ENCODE results near the gene TFDP2. TPM values are rescaled to one million over a fixed set of nuclear protein-coding genes. Genes with fewer than 3 reads are reported as not detected.

The TFDP2 gene
- total RNA-seq, 1 donor, result 93.7 TPM

- no peak for TF ChIP-seq CTCF (IDR thresholded peaks at IDR 0.05; ENCODE audit: insufficient read depth, low read depth, low read length)
- no peak for DNase-seq (ENCODE audit: low read depth)
- H3K4me3 ChIP-seq (ENCODE audit: low read depth, low read length), result no peak overlapping the region
These were observed 244.2 kb downstream of the TFDP2 start for GRCh38 chr3:141905129-141905528.

DNA sequence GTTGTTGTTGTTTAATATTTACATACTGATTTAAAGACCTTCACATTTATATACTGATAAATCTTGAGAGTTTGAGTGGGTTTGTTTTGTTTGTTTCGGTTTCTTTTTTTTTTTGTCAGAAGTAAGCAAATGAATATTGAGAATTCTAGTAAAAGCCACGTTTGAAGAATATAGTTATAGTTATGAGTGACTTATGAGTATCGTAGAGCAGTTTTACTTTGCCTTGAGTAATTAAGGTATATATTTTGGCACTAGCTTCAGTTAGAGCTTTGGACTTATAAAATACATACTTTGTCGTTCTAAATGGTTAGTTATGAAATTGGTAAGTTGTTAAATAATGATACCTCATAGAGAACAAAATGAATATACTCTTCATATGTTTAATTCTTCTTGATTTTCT lies 245.1 kb downstream of the TFDP2 start:
- no peak overlapping the region for H3K4me3 ChIP-seq (ENCODE audit: low read depth, low read length)
- no peak for TF ChIP-seq CTCF (IDR thresholded peaks at IDR 0.05; ENCODE audit: insufficient read depth, low read depth, low read length)
- DNase-seq (ENCODE audit: low read depth), result no peak

- DNase-seq (ENCODE audit: low read depth), result no peak
- no peak for TF ChIP-seq CTCF (IDR thresholded peaks at IDR 0.05; ENCODE audit: insufficient read depth, low read depth, low read length)
- H3K4me3 ChIP-seq (ENCODE audit: low read depth, low read length), result no peak overlapping the region
These were observed 247.4 kb downstream of the TFDP2 start for GRCh38 chr3:141901914-141902313.

DNA sequence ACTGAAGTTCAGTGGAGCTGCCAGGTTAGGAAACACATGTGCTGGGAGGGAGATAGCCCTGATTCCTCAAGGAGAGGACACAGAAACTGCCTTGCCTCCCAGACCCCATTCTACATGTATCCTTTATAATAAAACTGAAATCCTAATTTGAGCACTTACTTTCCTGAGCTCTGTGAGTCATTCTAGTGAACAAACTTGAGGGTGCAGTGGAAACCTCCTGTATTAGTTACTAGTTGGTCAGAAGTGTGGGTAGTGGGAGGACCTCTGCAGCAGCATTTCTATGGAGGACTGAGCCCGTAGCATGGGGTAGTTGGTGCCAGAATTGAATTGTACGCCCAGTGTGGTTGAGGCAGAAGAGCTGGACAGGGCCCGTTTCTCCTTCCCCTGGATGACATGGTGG lies 249.0 kb downstream of the TFDP2 start:
- DNase-seq (ENCODE audit: low read depth), result no peak

GRCh38 chr3:141898908-141899307 lies 250.4 kb downstream of the TFDP2 start:
- TF ChIP-seq CTCF (IDR thresholded peaks at IDR 0.05; ENCODE audit: insufficient read depth, low read depth, low read length), result no peak
- no peak overlapping the region for H3K4me3 ChIP-seq (ENCODE audit: low read depth, low read length)
- no peak for DNase-seq (ENCODE audit: low read depth)

More for the DNA sequence above, 249.0 kb downstream of the TFDP2 start:
- H3K4me3 ChIP-seq (ENCODE audit: low read depth, low read length), result no peak overlapping the region
- TF ChIP-seq CTCF (IDR thresholded peaks at IDR 0.05; ENCODE audit: insufficient read depth, low read depth, low read length), result no peak

DNA sequence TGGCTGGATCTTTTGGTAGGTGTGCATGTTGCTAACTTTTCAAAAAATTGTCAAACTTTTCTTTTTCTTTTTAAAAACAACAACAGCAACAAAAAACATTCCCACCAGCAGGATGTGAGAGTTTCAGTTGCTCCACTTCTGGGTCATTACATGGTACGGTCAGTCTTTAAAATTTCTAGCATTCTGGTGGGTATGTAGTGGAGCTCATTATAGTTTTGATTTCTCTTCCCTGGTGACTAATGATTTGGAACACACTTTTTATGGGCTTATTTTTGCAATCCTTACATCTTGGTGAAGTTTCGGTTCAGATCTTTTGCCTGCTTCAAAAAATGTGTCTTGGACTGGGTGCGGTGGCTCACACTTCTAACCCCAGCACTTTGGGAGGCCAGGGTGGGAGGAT lies 253.6 kb downstream of the TFDP2 start:
- TF ChIP-seq CTCF (IDR thresholded peaks at IDR 0.05; ENCODE audit: insufficient read depth, low read depth, low read length), result no peak
- peak; percentile 66 for DNase-seq (ENCODE audit: low read depth)
- no peak overlapping the region for H3K4me3 ChIP-seq (ENCODE audit: low read depth, low read length)

GRCh38 chr3:141894524-141895176 lies 254.7 kb downstream of the TFDP2 start:
- no peak for TF ChIP-seq CTCF (IDR thresholded peaks at IDR 0.05; ENCODE audit: insufficient read depth, low read depth, low read length)
- DNase-seq (ENCODE audit: low read depth), result peak; percentile 90

More at GRCh38 chr3:141894524-141895176, 254.7 kb downstream of the TFDP2 start:
- no peak overlapping the region for H3K4me3 ChIP-seq (ENCODE audit: low read depth, low read length)

Data from fibroblast of villous mesenchyme (primary cell).